Activated T-cell treated with anti-CD3 and anti-CD28 coated beads for 24 hours (primary cell): Measurements from ENCODE around the gene PPP6C.
"Not testable (repeated sequence)": the region's sequence is repeated elsewhere in the genome, so short reads cannot be mapped to it uniquely, and the experiment has no call there.

Experiments
- DNase-seq: peaks from one replicate; pipeline ENCODE4 v3.0.0-alpha.2; 2020; ENCODE audit warnings: low read depth

The PPP6C gene

DNA sequence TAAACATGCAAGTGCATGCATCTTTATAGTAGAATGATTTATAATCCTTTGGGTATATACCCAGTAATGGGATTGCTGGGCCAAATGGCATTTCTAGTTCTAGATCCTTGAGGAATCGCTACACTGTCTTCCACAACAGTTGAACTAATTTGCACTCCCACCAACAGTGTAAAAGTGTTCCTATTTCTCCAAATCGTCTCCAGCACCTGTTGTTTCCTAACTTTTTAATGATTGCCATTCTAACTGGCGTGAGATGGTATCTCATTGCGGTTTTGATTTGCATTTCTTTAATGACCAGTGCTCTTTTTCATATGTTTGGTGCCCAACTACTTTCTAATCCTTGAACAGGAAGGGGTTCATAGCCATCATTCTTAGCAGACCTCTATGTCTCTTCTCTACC, 7.8 kb downstream of the PPP6C start:
- DNase-seq = not testable (repeated sequence)

DNA sequence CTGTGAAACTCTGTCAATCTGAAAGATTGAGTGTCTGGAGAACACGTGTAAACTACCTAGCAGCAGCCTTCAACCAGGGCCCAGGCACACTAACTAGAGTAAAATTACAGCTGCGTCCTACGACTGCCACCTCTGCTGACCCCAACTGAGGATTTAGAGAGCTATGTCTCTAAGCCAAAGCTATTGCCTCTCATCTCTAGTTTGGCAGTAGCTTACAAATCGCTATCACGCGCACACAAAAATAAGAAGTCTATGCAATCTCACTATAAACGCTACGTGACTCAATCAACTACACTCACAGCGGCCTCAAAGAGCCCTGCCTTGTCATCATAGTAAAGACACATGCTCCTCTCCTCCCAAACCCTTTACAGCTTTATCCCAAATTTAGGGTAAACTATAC, 8.7 kb downstream of the PPP6C start:
- no peak for DNase-seq

DNA sequence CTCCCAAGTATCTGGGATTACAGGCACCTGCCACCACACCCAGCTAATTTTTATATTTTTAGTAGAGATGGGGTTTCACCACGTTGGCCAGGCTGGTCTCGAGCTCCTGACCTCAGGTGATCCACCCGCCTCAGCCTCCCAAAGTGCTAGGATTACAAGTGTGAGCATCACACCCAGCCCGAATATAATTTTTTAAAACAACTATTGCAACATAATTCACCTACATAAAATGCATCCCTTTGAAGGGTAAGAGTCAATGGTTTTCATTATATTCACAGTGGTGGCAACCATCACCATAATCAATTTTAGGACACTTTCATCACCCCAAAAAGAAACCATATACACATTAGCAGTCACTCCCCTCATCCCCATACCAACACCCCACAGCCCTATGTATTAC, 9.8 kb downstream of the PPP6C start:
- not testable (repeated sequence) for DNase-seq

DNA sequence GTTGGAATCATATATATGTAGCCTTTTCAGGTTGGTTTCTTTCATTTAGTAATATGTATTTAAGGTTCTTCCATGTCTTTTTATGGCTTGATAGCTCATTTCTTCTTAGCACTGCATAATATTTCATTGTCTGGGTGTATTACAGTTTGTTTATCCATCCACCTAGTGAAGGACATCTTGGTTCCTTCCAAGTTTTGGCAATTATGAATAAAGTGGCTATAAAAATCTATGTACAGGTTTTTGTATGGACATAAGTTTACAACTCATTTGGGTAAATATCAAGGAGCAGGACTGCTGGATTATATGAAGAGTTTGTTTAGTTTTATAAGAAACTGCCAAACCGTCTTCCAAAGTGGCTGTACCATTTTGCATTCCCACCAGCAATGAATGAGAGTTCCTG, 11.7 kb downstream of the PPP6C start:
- DNase-seq = no peak

DNA sequence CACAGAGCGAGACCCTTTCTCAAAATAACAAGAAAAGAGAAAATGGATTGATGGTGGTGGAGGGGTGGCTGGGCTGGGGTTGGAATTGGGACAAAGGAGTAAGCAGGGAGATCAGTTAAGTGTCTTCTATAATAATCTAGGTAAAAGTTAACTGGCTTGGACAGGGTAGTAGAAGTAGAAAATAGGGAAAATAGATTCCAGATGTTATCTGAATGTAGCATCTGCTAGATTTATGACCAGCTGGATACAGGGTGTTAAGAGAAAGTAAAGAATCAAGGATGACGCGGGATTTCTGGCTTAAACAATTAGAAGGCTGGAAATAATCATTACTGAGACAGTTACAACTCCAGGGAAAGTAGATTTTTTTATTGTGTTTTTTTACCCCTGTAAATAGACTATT, 13.0 kb downstream of the PPP6C start:
- no peak for DNase-seq

DNA sequence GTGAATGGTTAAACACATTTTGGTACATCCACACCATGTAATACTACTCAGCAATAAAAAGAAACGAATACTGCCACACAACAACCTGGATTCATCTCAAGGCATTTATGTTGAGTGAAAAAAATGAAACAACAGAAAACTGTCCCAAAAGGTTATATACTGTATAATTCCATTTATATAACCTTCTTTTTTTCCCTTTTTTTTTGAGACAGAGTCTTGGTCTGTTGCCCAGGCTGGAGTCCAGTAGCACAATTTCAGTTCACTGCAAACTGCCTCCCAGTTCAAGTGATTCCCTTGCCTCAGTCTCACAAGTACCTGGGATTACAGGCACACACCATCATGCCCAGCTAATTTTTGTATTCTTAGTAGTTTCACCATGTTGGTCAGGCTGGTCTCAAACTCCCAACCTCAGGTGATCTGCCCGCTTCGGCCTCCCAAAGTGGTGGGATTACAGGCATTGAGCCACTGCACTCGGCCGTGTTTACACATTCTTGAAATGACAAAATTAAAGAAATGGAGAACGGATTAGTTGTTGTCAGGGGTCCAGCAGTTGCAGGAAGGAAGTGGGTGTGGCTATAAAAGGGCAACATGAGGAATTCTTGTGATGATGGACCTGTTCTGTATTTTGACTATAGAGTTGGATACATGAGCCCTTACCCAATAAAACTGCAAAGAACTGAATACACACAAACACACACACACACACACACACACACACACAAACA, 17.4 kb downstream of the PPP6C start:
- DNase-seq = no peak

DNA sequence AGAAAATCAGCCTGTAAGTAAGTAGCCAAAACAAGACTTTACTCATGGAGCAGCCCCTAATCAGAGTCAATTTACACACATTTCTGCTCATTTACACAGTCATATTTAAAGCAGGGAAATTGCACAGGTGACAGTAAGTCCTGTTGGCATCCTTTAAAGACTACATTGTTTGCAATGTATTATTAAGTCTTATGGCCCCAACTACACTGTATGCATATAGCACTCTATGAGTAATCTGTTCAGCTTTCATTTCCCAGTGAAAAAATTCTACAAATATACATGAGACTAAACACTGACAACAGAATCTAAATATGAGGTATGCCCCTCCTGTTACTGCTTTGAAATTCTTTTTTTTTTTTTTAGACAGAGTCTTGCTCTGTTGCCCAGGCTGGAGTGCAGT, 19.7 kb downstream of the PPP6C start:
- DNase-seq = no peak

DNA sequence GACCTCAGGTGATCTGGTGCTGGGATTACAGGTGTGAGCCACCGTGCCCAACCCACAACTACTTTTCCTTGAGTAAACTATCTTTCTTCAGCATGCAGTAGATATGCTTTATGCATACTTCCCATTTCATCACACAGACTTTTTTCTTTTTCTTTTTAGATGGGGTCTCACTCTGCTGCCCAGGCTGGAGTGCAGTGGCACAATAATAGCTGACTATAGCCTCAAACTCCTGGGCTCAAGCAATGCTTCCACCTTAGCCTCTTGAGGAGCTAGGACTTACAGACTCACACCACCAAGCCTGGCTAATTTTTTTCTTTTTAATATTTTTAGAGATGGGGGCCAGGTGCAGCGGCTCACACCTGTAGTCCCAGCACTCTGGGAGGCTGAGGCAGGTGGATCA, 22.8 kb downstream of the PPP6C start:
- no peak for DNase-seq

DNA sequence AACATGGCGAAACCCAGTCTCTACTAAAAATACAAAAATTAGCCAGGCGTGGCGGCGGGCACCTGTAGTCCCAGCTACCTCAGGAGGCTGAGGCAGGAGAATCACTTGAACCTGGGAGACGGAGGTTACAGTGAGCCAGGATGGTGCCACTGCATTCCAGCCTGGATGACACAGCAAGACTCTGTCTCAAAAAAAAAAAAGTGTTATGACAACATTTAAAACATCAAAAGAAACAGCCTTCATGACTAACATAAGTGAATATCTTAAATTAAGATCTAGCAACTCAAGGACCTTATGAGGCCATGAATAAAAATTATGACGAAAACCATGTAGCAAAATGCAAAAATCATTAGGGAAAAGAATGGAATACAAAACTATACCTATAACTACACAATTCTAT, 26.7 kb downstream of the PPP6C start:
- DNase-seq = not testable (repeated sequence)

DNA sequence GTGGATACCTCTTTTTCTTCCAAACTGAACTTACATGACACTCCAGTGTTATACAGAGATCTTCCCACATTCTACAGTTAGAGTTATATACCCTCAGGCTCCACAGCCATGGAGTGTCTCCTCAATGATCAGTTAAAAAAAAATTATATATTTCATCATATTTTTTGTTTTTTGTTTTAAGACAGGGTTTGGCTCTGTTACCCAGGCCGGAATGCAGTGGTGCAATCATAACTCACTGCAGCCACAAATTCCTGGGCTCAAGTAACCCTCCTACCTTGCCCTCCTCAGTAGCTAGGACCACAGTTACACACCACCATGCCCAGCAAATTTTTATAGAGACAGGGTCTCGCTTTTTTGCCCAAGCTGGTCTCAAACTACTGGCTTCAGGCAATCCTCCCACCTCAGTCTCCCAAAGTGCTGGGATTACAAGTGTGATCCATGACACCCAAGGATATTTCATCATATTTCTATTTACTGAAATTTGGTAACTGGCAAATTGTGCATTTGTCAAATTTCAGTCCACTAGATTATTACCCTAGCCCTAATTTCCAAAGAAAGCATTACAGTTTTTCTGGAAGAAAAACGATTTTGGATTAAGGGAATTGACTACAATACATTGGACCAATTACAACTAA, 28.2 kb downstream of the PPP6C start:
- DNase-seq = no peak

DNA sequence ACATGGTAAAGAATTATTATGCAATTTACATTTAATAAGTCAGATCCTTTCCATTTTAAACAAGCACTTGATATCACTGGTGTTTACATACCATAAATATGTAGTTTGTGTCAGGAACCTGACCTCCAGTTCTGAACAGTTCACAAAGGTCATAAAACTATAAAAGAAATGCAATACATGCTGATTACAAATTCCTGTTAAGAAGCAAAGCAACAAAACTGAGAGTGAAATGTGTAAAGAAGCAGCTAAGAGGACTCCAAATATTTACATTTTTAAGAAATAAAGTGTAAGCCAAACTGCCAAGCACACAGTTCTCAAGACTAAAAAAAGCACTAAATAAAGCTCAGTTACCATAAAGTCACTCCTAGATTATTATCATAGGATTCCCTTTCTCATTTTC, 28.9 kb downstream of the PPP6C start:
- no peak for DNase-seq

DNA sequence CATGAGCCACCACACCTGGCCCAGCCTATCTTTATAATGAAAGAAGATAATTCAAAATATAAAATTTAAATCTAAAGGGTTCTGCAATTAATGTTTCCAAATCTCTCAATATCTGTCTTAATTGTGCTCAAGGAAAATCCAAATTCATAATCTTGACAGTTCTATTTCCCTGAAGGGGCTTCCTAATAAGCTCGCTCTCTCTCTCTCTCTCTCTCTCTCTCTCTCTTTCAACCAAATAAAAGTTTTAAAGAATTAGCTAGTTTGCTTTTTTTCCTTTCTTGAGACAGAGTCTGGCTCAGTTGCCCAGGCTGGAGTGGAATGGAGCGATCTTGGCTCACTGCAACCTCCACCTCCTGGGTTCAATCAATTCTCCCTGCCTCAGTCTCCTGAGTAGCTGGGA, 33.1 kb downstream of the PPP6C start:
- no peak for DNase-seq

DNA sequence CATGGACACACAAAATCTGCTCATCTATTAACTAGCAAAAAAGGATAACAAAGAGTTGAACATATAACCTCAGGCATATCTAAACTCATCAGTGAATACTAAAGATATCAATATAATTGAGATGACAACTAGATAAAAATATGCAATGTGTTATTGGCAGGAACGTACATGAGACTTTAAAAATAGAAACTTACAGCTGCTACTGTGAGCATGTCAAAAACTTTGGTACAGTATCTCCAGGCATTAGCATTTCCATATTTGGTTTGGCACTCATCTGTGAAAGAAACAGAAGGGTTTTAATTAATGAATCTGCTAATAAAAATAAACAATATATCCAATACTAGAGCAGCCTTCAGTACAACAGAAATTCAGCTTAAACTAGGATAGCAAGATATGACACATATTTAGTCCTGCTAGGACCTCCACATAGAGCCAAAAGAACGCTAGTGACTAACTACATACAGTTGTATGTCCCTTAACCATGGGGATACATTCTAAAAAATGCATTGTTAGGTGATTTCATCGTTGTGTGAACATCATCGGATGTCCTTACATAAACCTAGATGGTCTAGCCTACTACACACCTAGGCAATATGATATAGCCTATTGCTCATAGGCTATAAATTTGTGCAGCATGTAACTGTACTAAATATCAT, 35.8 kb downstream of the PPP6C start:
- no peak for DNase-seq

DNA sequence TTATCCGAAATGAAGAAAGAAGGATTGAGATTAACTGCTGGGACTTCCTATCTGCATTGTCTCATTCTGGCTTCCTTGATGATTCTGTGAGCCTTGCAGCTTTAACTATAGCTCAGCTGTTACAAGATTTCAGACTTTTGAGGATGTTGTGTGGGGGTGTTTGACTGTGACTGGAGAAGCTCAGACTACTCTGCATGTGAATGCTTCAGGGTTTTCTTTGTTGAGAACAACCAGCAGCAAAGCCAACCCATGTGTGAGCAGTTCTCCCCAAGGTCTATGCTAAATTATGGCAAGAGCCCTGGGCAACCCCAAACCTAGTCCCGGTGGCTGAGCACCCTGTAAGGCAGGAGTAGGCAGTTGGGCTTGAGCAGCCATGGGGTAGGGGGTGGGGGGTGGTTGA, 37.9 kb downstream of the PPP6C start:
- no peak for DNase-seq

DNA sequence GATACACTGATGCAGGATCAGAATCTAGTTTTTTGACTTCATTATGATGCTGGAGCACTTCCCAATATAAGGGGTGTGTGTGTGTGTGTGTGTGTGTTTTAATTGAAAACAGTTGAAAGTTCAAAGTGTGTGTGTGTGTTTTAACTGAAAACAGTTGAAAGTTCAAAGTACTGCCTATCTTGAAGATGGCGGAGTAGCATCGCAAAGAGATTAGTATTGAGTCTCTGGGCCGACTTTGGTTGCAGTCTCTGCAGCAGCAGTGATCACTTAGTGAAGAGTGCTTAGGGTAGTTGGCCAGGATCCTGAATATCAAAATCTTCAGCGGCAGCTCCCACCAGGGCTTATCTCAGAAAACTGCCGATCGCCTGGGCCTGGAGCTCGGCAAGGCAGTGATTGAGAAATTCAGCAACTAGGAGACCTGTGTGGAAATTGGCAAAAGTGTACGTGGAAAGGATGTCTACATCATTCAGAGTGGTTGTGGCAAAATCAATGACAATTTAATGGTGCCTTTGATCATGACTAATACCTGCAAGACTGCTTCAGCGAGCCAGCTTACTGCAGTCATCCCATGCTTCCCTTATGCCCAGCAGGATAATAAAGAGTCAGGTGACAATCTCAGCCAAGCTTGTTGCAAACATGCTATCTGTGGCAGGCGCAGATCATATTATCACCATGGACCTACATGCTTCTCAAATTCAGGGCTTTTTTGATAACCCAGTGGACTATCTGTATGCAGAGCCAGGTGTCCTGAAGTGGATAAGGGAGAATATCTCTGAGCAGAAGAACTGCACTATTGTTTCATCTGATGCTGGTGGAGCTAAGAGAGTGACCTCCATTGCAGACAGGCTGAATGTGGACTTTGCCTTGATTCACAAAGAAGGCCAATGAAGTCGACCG, 39.0 kb downstream of the PPP6C start:
- DNase-seq = no peak

DNA sequence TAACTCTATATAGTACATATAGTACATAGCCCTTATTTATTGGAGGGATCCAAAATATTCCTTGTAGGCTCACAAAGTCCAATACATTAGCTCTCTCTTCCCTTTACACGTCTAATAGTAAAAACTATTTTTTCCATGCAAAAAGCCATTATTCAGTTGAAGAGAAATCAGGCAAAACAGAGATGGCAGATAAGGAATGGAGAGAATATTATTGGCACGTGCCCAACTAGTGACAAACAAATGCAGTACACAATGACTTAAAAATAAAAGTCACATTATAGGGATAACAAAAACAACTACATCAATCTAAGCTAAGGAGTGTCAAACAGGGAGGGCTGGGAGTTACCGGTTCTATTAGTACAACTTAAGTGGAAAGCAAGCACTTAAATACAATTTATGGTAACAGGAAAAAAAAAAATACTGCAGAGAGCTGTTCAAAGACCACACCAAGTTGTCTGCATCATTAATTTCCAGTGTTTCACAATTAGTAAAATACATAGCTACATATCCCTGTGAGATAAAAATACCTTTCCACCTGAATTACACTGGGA, 42.1 kb downstream of the PPP6C start:
- no peak for DNase-seq

DNA sequence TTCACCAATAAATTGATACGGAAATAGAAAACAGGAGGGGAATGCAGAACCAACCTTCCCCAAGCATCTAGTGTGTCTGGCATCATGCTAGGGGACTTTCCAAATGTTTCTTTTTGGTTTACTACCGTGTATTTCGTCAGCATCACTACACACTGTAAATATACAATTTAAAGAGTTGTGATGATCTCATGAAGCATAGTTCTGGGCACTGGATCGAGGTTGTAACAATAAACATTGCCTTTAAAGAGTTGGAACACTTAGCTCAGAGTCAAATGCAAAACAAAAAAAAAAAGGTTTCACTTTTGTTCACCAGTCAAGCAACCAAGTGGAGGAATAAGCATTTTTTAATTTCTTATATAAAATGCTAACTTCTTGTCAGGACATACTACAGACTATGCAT, 43.4 kb downstream of the PPP6C start:
- no peak for DNase-seq

DNA sequence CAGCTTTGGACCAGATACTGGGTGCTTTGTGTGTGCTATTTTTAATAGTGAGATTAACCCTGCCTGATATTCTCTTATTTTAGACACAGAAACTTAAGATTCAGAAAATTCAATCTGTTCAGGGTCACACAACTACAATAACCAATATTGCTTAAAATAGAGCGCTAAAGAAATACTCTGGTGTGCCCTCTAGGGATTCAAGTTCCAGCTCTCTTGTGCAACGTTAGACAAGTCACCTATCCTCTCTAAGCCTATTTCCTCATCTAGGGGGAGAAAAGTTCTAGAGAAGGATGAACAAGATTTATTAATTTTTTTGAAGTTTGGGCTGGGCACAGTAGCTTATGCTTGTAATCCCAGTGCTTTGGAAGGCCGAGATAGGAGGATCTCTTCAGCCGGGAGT, 44.2 kb downstream of the PPP6C start:
- no peak for DNase-seq

DNA sequence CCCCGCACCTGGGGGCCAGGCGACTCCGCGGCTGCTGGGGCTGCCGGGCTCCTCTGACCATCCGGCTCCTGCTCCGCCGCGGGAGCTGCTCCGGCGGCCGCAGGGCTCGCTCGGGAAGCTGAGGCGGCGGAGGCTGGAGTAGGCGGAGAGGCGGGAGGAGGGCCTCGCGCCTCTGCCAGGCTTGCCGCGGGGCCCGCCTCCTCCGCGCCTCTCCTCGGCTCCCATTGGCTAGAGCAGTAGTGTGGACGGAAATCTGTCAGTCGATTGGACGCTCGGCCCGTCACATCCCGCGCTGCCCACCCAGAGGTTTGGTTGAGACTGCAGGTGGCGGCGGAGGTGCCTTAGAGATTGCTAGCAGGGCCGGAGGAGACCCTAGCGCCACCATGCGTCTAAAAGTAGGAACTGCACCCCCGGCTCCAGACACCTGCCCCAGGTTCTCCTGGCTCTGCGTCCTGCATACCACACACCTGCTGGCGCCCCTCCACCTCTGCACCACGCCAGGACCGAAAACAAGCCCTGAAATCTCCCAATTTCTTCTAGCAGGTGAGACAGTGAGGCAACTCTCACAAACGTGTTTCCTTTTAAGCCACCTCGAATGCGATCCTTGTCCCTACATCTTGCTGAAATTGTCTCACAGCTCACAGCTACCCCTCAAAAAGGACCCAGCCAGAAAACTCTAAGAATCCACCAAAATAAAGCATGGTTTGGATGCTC, 46.1 kb downstream of the PPP6C start, which contains the start of gene SCAI:
SCAI (minus strand) TSS at position 152 of the 714 bp plus-strand sequence; CDS start at position 61, 91 bp downstream.
- DNase-seq = peak; percentile 98

DNA sequence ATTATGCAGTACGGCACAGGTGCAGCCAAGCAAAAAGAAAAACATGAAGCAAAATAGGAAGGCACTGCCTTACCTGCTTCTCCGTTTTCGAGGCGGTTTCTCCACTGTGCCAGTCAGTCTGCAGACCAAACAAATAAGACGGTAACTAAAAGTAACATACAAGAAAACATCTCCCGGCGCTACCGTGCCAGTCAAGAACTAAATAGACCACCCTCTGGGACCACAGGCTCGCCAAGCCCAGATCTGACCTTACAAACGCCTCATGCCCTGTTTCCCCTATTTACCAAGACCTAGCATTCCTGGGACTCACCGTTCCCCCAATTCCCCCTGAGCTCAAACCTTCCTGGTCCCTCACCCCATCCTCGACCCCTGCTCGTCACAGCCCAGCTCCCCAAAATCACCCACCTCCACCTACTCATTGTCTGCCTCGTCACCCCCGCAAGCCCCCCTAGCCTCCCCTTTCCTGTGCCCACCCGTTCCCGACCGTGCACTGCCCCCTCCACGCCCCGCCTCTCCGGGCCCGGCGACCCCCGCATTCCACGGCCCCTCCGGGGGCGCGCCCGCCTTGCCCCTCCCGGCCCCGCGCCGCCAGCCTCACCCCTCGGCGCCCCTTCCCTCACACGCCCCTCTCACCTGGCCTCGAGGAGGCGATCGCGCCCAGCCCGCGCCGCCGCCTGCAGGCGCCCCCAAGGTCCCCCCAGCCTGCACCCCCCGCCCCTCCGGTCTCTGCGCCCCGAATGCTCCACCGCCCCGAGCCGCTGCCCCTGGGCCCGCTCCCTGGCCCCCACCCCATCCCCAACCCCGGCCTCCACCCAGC, 46.8 kb downstream of the PPP6C start:
- no peak for DNase-seq

DNA sequence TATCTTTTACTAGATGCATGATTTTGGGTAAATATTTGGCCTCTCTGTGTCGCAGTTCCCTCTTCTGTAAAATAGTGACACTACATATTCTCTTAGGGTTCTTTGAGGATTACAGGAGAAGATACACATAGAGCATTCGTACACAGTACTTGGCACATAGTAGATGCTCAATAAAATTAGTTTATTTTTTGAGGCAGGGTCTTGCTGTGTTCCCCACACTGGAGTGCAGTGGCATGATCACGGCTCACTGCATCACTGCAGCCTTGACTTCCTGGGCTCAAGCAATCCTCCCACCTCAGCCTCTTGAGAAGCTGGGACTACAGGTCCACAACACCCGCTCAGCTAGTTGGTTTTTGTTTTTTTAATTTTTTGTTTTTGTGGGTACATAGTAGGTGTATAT, 47.9 kb downstream of the PPP6C start:
- no peak for DNase-seq
